Hepatocyte (in vitro differentiated cells): ENCODE results near the gene IFNA7. TPM values are rescaled to one million over a fixed set of nuclear protein-coding genes. Genes with fewer than 3 reads are reported as not detected.
"Not testable (repeated sequence)": the region's sequence is repeated elsewhere in the genome, so short reads cannot be mapped to it uniquely, and the experiment has no call there.

Experiments
- DNase-seq: peaks from one replicate; pipeline ENCODE4 v3.0.0-alpha.2; 2016; ENCODE audit warnings: low spot score
- H2AFZ ChIP-seq: fragments of 200-600 bp; sonication (generic); 2 replicates; pipeline ENCODE4 v1.6.0; 2016; ENCODE audit warnings: antibody characterized with exemption, mild to moderate bottlenecking
- H3K27ac ChIP-seq: fragments of 200-600 bp; sonication (generic); 2 replicates; pipeline ENCODE4 v1.5.1; 2016; ENCODE audit warnings: mild to moderate bottlenecking
- H3K27me3 ChIP-seq: fragments of 200-600 bp; sonication (generic); 2 replicates; pipeline ENCODE4 v1.6.1; 2016
- H3K36me3 ChIP-seq: fragments of 200-600 bp; sonication (generic); replicated peaks from 2 replicates; pipeline ENCODE4 v1.5.1; 2016; ENCODE audit warnings: low read depth; ENCODE audit not compliant: insufficient read depth
- H3K4me1 ChIP-seq: fragments of 200-600 bp; sonication (generic); 2 replicates; pipeline ENCODE4 v1.5.1; 2016; ENCODE audit warnings: mild to moderate bottlenecking, moderate library complexity; ENCODE audit not compliant: insufficient read depth
- H3K4me2 ChIP-seq: fragments of 200-600 bp; sonication (generic); 2 replicates; pipeline ENCODE4 v1.6.0; 2016
- H3K4me3 ChIP-seq: fragments of 200-600 bp; sonication (generic); 2 replicates; pipeline ENCODE4 v1.5.1; 2016; ENCODE audit warnings: mild to moderate bottlenecking
- H3K79me2 ChIP-seq: fragments of 200-600 bp; sonication (generic); 2 replicates; pipeline ENCODE4 v1.6.0; 2017; ENCODE audit warnings: mild to moderate bottlenecking
- H3K9me2 ChIP-seq: fragments of 200-600 bp; sonication (generic); replicated peaks from 2 replicates; pipeline ENCODE4 v1.6.0; 2017; ENCODE audit warnings: mild to moderate bottlenecking; ENCODE audit not compliant: insufficient read depth
- H3K9me3 ChIP-seq: fragments of 200-600 bp; sonication (generic); 2 replicates; pipeline ENCODE4 v1.5.1; 2016; ENCODE audit warnings: low read depth, mild to moderate bottlenecking
- H4K20me1 ChIP-seq: fragments of 200-600 bp; sonication (generic); 2 replicates; pipeline ENCODE4 v1.6.0; 2016; ENCODE audit warnings: mild to moderate bottlenecking; ENCODE audit not compliant: insufficient read depth, poor library complexity, severe bottlenecking
- EZH2 ChIP-seq: fragments of 200-600 bp; sonication (generic); IDR thresholded peaks from 2 replicates; pipeline ENCODE4 v1.6.1; 2016; ENCODE audit warnings: antibody characterized with exemption, mild to moderate bottlenecking, borderline replicate concordance
- EZH2phosphoT487 ChIP-seq: fragments of 200-600 bp; sonication (generic); IDR thresholded peaks from one replicate; pipeline ENCODE4 v1.6.1; 2018; ENCODE audit warnings: antibody characterized with exemption, mild to moderate bottlenecking, low read depth, moderate library complexity; ENCODE audit not compliant: unreplicated experiment, severe bottlenecking
- WGBS: methylation state at CpG from one replicate; pipeline ENCODE4 v1.1.6; 2016; ENCODE audit warnings: low lambda C conversion rate; ENCODE audit errors: missing lambda C conversion rate; 5-methylcytosine and 5-hydroxymethylcytosine counted together
- polyA plus RNA-seq: library from polyadenylated mRNA; unstranded; fragments of >200 nt; fragmentation: Nextera tagmentation; extraction: Ambion mirVana; gene quantifications from 2 replicates; pipeline ENCODE4 v1.2.1, GENCODE V29; 2016
- total RNA-seq: library from RNA; depleted of rRNA; stranded (reverse); fragments of >200 nt; gene quantifications from 2 replicates; pipeline ENCODE4 v1.2.3, GENCODE V29; 2014
- TF ChIP-seq, protein P1 (sequence below): fragments of 200-600 bp; sonication (generic); IDR thresholded peaks from 2 replicates; pipeline ENCODE4 v1.5.1; 2016; ENCODE audit warnings: antibody characterized with exemption, mild to moderate bottlenecking; ENCODE audit not compliant: poor library complexity

Gene IFNA7
- total RNA-seq (not detected in 2 replicates), polyA plus RNA-seq (not detected in 2 replicates)

DNA sequence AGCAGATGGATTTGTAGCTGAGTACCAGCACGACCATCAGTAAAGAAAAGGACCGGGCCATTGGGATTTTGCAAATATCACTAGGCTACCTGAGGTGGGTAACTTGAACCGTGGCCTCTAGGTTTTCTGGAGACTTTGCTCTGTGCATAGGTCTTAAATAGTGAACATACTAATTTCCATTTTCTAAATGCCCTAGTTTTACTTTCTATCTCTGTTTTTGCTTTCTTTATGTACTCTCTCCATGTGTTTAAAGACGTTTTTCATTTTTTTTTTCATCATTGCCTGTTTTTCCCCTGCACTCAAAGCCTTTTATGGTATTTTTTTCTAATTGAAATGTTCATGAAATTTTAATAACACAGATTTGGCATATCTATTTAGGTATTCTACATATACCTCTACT, at the start of gene IFNA7:
TSS of gene IFNA7 (minus strand) at position 101 of the 400 bp plus-strand sequence. CDS start at position 61, 40 bp downstream.
- H3K79me2 ChIP-seq, H3K27me3 ChIP-seq, DNase-seq: not testable (repeated sequence)

GRCh38 chr9:21251638-21252037, 49.6 kb upstream of the IFNA7 start:
- Histone ChIP-seq H3K27ac (no peak overlapping the region), H3K9me3 (no peaks in the 10 kb centered on the region), H2AFZ (no peak overlapping the region), H4K20me1 (no peaks in the 10 kb centered on the region), H3K27me3 (peaks cover 29% of the 10 kb centered on the region), H3K36me3 (no peaks in the 10 kb centered on the region), H3K4me1 (no peaks in the 10 kb centered on the region), H3K4me2 (no peak overlapping the region), H3K79me2 (no peaks in the 10 kb centered on the region), H3K4me3 (no peak overlapping the region), H3K9me2 (no peaks in the 10 kb centered on the region)
- no peak for DNase-seq
- 70% methylated on average over 4 of the region's 4 CpGs for WGBS
- TF ChIP-seq EZH2 (no peak), EZH2phosphoT487 (no peak)
- TF ChIP-seq, protein P1, sequence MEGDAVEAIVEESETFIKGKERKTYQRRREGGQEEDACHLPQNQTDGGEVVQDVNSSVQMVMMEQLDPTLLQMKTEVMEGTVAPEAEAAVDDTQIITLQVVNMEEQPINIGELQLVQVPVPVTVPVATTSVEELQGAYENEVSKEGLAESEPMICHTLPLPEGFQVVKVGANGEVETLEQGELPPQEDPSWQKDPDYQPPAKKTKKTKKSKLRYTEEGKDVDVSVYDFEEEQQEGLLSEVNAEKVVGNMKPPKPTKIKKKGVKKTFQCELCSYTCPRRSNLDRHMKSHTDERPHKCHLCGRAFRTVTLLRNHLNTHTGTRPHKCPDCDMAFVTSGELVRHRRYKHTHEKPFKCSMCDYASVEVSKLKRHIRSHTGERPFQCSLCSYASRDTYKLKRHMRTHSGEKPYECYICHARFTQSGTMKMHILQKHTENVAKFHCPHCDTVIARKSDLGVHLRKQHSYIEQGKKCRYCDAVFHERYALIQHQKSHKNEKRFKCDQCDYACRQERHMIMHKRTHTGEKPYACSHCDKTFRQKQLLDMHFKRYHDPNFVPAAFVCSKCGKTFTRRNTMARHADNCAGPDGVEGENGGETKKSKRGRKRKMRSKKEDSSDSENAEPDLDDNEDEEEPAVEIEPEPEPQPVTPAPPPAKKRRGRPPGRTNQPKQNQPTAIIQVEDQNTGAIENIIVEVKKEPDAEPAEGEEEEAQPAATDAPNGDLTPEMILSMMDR = no peak

More for the DNA sequence above, at the start of gene IFNA7:
- not testable (repeated sequence) for H3K9me2 ChIP-seq, H2AFZ ChIP-seq, H3K27ac ChIP-seq, H3K36me3 ChIP-seq, H3K4me1 ChIP-seq, H3K4me3 ChIP-seq, H3K9me3 ChIP-seq, H3K4me2 ChIP-seq, H4K20me1 ChIP-seq
- 72% methylated on average over 4 of the region's 4 CpGs for WGBS

GRCh38 chr9:21251190-21251589, 49.2 kb upstream of the IFNA7 start:
- no peaks in the 10 kb centered on the region for H3K79me2 ChIP-seq
- peaks cover 25% of the 10 kb centered on the region for H3K27me3 ChIP-seq
- 18% methylated on average over 1 of the region's 1 CpG for WGBS
- H3K36me3 ChIP-seq = no peaks in the 10 kb centered on the region
- H2AFZ ChIP-seq = no peak overlapping the region
- H3K4me3 ChIP-seq = no peak overlapping the region
- H4K20me1 ChIP-seq = no peaks in the 10 kb centered on the region
- no peak overlapping the region for H3K4me2 ChIP-seq
- H3K27ac ChIP-seq = no peak overlapping the region
- no peak for DNase-seq
- no peaks in the 10 kb centered on the region for H3K4me1 ChIP-seq
- H3K9me3 ChIP-seq = no peaks in the 10 kb centered on the region
- no peaks in the 10 kb centered on the region for H3K9me2 ChIP-seq
- TF ChIP-seq EZH2phosphoT487 (no peak), EZH2 (no peak)
- TF ChIP-seq, protein P1 = no peak

- WGBS = 72% methylated on average over 2 of the region's 2 CpGs
- H2AFZ ChIP-seq = no peak overlapping the region
- TF ChIP-seq EZH2phosphoT487 = no peak
- TF ChIP-seq, protein P1 = no peak
- no peak for TF ChIP-seq EZH2
Measured at GRCh38 chr9:21244836-21245235, 42.8 kb upstream of the IFNA7 start.

More at GRCh38 chr9:21244836-21245235, 42.8 kb upstream of the IFNA7 start:
- no peaks in the 10 kb centered on the region for H3K36me3 ChIP-seq
- H3K9me3 ChIP-seq = no peaks in the 10 kb centered on the region
- no peaks in the 10 kb centered on the region for H3K79me2 ChIP-seq
- no peaks in the 10 kb centered on the region for H3K4me1 ChIP-seq
- peaks cover 12% of the 10 kb centered on the region for H3K27me3 ChIP-seq
- no peak overlapping the region for H3K4me2 ChIP-seq
- no peak for DNase-seq
- no peaks in the 10 kb centered on the region for H4K20me1 ChIP-seq
- no peak overlapping the region for H3K4me3 ChIP-seq
- H3K27ac ChIP-seq = no peak overlapping the region
- H3K9me2 ChIP-seq = no peaks in the 10 kb centered on the region
